Stimulated activated naive CD8-positive, alpha-beta T cell treated with anti-CD3 and anti-CD28 coated beads, Interleukin-15, Interleukin-2, amounts not matched to agents 100 U/mL and 50 U/mL, for 24 hours (primary cell): ENCODE results near the gene NDUFS6.

Experiments used
- ATAC-seq: fragments of 150-1000 bp; cut with Tn5 transposase; one replicate; pipeline ENCODE4 v1.10.0; 2021
- DNase-seq: peaks from one replicate; pipeline ENCODE4 v3.0.0; 2021

NDUFS6 gene

DNA sequence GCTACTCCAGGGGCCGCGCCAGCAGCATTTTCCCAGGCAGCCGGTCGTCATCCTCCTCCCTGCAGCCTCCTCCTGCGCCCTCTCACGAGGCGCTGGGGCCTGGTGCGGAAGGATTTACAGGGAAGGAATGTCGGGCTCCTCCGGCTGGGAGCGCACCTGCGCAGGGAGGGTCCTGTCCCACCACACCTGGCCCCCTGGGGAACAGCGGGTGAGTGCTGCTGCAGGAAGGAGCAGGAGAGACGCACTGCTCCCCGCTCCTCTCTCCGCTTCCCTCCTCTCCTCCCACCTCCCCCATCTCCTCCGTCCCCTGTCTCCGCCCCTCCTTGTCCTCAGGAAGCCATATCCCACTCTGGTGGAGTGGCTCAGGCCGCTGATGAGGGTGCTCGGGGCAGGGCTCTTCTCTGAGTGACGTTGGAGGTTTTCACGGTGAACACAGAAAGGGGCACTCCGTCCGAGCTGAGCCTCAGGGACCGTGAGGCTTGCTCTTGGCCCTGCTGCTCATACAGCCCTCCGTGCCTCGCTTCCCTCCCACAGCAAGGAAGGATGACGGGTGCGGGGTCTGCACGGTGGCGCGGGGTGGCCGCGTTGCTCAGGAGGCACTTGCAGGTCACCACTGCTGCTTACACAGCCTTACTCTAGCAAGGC is 50.2 kb downstream of the NDUFS6 start:
- DNase-seq (no peak), ATAC-seq (no peak)

DNA sequence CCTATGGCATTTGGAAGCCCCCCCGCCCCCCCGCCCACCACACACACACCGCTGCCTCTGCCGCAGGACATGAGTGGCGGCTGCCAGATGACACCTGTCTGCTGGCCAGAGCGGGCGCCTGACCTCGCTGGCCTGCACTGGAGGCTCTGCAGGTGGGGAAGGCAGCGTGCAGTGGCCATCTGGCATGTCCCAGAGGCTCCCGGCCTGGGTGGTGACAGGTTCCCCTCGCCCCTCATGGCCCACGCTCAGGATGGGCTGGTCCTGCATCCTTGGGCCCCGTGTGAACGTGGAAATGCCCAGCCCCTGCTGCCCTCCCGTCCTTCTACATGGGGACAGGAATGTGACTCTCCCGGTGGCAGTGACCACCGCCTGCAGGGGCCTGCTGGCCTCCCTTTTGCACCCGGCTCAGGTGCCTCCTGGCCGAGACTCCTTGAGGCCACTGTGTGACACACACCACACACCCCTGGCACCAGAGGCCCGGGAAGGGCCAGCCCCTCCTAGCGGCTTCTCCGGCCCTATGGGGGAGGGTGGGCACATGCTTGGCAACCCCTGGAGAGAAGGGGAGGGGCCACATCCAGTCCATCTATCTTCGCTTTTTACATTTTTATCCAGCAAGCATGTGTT is 51.2 kb downstream of the NDUFS6 start:
- no peak for DNase-seq
- no peak for ATAC-seq

DNA sequence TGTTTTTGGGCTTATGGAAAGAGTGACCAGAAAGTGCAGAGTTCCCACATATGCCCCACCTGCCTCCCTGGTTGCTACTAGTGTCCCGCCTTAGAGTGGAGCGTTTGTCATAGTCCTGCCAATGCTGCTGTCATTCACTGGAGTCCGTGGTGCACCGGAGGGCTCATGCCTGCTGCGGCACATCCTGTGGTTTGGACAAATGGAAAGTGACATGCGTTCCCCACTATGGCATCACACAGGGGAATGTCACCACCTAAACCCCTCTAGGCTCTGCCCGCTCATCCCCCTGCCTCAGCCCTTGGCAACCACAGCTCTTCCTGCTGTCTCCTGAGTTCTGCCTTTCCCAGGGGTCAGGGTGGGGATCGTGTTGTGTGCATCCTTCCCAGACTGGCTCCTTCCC is 52.3 kb downstream of the NDUFS6 start:
- DNase-seq (no peak), ATAC-seq (no peak)

DNA sequence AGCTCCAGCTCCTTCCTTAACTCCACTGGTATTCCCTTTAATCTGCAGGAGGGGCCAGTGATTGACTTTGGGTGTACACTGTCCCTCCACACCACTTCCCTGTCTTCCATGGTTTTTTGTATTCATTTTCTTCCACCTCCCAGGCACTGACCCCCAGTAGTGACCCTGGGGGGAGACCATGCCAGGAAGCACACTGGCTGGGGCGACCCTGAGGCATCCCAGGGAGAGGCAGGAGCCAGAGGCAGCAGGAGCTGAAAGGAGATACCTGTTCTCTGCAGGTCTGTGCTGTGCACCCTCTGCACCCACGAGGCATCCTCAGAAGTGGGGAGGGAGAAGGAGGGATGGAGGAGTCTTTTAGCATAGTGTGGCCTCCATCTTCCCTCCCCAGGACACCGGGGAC is 53.9 kb downstream of the NDUFS6 start:
- DNase-seq (no peak), ATAC-seq (no peak)

DNA sequence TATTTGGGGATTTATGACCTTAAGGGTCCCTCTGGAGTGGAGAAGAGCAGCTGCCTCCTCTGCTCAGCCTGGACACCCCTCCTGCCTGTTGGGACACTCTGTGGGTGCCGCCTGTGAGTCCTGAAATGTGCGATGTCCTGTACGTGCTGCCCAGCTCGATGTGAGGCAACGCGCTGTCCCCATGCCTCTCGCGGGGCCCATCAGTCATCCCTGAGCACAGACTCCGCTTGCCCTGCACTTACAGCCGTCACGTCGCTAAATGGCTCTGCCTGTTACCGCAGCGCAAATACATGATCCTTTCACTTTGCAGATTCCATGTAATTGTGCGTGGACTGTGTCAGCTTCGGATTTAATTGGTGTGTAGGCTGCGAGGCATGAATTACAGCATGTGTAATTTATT is 54.4 kb downstream of the NDUFS6 start:
- no peak for DNase-seq
- ATAC-seq: no peak

DNA sequence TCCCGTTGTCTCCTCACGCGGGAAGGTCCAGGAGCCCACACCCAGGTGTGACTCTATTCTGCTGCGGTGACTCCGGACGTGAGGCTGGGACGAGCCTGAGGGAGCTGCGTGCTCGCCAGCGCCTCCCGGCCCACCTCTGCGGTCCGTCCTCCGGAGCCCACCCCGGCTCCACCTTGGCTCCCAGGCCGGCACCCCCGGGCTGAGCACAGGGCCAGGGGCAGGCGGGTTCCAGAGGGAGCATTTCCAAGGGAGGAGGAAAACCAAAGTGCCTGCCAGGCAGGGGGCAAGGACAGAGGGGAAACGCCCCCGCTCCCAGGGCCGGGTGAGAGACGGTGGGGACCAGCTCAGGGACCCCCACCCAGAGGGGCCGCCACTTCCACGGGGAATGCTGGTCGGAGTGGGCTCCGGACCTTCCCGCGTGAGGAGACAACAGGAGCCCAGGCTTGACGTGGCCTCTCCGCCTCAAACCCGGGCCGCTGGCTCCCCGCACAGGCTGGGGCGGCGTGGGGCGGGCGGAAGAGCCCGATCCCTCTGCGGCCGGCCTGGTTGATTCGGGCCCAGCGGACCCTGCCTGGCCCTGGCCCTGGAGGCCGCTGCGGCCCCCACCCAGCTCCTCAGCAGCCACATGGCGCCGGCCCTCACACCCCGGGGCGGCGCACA is 55.5 kb downstream of the NDUFS6 start:
- ATAC-seq (no peak), DNase-seq (no peak)

DNA sequence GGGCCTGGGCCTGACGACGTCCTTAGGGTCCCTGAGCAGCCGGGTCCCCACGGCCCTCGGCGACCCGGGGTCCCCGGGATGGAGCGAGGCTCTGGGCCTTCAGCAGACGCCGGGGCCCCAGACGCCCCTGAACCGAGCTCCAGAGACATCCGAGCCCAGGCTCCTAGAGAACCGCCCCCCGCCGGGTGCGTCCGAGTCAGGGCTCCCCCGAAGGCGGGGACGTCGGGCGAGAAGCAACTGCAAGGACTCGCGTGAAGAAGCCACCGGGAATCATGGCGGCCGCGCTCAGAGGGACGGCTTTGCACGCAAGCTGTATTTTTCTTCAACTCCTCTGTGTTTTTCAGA is 56.0 kb downstream of the NDUFS6 start:
- no peak for DNase-seq
- no peak for ATAC-seq

DNA sequence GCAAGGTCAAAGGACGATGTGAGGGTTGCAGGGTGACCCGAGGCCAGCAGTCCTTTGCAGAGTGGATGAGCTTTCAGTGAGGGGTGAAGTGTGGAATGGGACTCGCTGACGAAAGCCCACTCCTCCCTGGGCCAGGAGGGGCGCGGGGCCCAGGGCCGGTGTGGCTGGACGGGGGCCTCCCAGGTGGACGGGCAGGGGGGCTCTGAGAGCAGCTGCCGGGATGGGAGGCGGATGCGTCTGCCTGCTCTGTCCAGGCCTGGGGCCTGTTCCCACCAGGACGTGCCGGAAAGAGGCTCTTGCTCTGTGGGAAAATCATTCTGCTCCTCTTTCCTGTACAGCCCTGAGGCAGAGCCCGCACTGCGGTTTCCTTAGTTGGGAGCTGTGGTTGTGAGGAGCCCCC is 57.2 kb downstream of the NDUFS6 start:
- no peak for DNase-seq
- ATAC-seq: no peak

DNA sequence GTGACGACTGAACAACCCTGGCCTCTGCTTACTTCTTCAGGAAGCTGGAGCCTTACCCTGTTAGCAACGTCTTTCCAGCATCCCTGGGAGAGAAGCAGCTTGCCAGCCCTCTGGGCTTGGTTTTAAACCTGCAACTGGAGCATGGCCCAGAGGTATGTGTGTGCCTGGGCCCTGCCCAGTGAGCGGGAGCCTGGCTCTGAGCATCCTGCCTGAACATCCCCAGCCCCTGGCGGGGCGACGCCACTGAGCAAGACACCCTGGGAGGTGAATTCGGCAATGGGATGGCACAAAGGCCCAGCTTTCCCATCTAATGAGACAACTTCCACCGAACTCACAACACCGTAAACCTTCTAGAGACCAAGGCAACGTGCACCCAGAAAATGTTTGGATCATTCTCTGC is 57.9 kb downstream of the NDUFS6 start:
- ATAC-seq (no peak), DNase-seq (no peak)

DNA sequence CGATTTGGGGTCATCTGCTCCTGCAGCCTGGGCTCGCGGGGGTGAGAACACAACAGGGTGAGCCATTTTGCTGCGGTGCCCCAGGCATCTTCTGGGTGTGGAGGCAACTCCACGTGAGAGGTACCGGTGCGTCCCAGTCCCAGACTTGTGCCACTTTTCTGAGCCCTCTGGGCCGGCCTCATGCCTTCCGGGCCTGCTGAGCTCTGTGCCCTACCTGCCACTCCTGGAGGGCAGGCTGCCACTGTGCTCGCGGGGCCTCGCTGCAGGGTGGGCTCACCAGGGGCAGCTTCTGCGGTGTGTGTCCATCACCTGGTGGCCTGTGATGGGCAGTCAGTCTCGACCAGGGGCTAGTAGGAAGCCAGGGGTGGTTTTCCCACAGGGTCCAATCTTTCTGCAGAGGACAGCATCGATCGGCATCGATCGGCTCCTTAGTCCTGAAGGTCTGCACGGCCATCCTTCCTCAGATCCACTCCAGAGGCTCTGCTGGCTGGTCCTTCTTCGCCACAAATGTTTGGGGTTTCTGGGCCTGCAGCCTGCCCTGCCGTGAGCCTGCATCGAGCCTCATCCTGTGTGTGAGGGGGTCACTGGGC is 58.9 kb downstream of the NDUFS6 start:
- ATAC-seq: no peak

DNA sequence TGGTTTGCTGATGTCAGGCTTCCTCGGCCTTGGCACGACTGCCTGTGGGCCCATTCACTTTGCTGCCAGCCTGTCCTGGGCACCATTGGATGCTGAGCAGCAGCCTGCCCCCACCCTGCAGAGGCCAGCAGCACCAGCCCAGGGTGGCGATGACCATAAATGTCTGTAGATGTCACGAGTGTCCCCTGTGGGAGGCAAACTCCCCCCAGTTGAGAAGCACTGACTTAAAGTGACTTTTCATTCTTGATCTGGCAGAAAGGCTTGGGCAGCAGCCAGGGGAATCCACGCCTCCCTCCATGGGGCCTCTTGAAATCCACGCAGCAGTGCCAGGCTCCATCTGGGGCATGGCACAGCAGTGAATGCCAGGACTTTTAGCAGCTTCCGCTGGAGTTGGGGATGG is 59.7 kb downstream of the NDUFS6 start:
- no peak for DNase-seq
- no peak for ATAC-seq

More for the DNA sequence above, 58.9 kb downstream of the NDUFS6 start:
- DNase-seq: no peak

DNA sequence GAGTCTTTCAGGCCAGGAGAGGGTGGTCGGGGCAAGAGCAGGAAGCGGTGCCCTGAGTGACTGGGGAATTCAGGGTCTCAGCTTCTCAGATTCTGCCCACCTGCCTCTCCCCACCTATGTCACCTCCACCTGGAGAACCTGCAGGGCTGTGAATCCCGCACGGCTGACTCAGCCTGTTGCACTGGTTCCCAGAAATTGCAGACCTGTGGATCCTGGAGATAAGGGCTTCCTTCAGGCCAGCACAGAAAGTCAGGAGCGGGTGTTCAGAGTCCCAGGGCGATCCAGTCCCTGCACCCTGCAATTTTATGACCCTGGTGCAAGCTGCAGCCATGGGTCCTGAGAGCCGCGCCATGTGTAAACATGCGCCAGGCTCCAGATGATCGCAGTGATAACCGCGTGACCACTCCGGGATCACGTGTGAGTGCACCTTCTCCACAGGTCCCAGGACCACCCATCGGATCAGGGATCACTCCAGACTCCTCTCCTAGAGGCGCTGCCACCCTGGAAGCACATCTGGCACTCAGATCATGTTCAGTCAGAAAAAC is 63.8 kb downstream of the NDUFS6 start:
- DNase-seq (no peak), ATAC-seq (no peak)

DNA sequence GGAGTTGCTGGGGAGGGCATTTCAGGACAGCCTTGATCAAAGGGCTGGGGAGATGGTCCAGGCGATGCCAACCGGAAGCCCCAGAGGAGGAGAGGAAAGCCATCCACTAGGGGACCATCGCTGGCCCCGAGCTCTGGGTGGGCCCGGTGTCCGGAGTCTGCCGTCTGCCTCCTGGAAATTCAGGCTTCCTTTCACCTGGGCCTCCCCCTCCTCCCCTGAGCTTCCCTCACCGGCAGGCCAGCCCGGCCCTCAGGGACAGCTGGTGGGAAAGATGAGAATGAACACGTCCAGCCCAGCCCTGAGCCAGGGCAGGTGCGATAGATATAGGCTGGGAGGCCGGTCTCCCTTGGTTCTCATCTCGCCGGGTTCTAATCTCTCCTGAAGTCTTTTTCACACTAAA is 64.3 kb downstream of the NDUFS6 start:
- ATAC-seq: no peak

More for the DNA sequence above, 64.3 kb downstream of the NDUFS6 start:
- no peak for DNase-seq
